ENCODE results near the gene HTR2A. TPM values are rescaled to one million over a fixed set of nuclear protein-coding genes. Genes with fewer than 3 reads are reported as not detected.

The HTR2A gene
- total RNA-seq, 1 donor = 6.0 TPM

- no peak for DNase-seq (ENCODE audit: low read depth)
- H3K4me3 ChIP-seq (ENCODE audit: low read depth, low read length) = no peak overlapping the region
- no peak for TF ChIP-seq CTCF (IDR thresholded peaks at IDR 0.05; ENCODE audit: insufficient read depth, low read length)
Measured at GRCh38 chr13:46899801-46900200, 2.9 kb upstream of the HTR2A start.

- H3K4me3 ChIP-seq (ENCODE audit: low read depth, low read length) = peak overlapping the region; percentile 5
Measured at GRCh38 chr13:46895381-46895780, 1.5 kb downstream of the HTR2A start.

GRCh38 chr13:46894568-46894967 lies 2.3 kb downstream of the HTR2A start:
- no peak for TF ChIP-seq CTCF (IDR thresholded peaks at IDR 0.05; ENCODE audit: insufficient read depth, low read length)
- DNase-seq (ENCODE audit: low read depth) = no peak
- peak overlapping the region; percentile 79 for H3K4me3 ChIP-seq (ENCODE audit: low read depth, low read length)

More at GRCh38 chr13:46895381-46895780, 1.5 kb downstream of the HTR2A start:
- DNase-seq (ENCODE audit: low read depth) = no peak
- no peak for TF ChIP-seq CTCF (IDR thresholded peaks at IDR 0.05; ENCODE audit: insufficient read depth, low read length)

- DNase-seq (ENCODE audit: low read depth) = peak; percentile 70
- peak overlapping the region; percentile 79 for H3K4me3 ChIP-seq (ENCODE audit: low read depth, low read length)
- peak; percentile 93 for TF ChIP-seq CTCF (IDR thresholded peaks at IDR 0.05; ENCODE audit: insufficient read depth, low read length)
Measured at GRCh38 chr13:46893798-46894560, 2.9 kb downstream of the HTR2A start.

- peak overlapping the region; percentile 79 for H3K4me3 ChIP-seq (ENCODE audit: low read depth, low read length)
- no peak for TF ChIP-seq CTCF (IDR thresholded peaks at IDR 0.05; ENCODE audit: insufficient read depth, low read length)
Measured at GRCh38 chr13:46893221-46893740, 3.6 kb downstream of the HTR2A start.

GRCh38 chr13:46885018-46885417 lies 11.8 kb downstream of the HTR2A start:
- DNase-seq (ENCODE audit: low read depth) = no peak
- H3K4me3 ChIP-seq (ENCODE audit: low read depth, low read length) = no peak overlapping the region
- TF ChIP-seq CTCF (IDR thresholded peaks at IDR 0.05; ENCODE audit: insufficient read depth, low read length) = no peak

More at GRCh38 chr13:46893221-46893740, 3.6 kb downstream of the HTR2A start:
- no peak for DNase-seq (ENCODE audit: low read depth)
